RWPE1 (cell line): Measurements from ENCODE around the gene GLI2.

Experiments
- CTCF ChIA-PET: fragments of 350-600 bp; sonication (Branson Sonifier 250); formaldehyde crosslinking; extraction: SDS; loops from one replicate; lab custom pipeline; 2021; lab: Yijun Ruan, JAX
- POLR2A ChIA-PET: fragments of 400-600 bp; formaldehyde crosslinking; extraction: SDS; loops from one replicate; lab custom pipeline; 2020; ENCODE audit warnings: antibody characterized with exemption; ENCODE audit not compliant: low non-redundant PET; lab: Yijun Ruan, JAX
- DNase-seq: peaks from one replicate; pipeline ENCODE4 v3.0.0; 2012; ENCODE audit warnings: low spot score
- H3K27ac ChIP-seq: fragments of 450-650 bp; 2 replicates; pipeline ENCODE4 v1.5.1; 2017
- CTCF ChIP-seq: fragments of 450-650 bp; conservative IDR thresholded peaks from 2 replicates; pipeline ENCODE4 v1.5.1; 2017; ENCODE audit warnings: low read depth, mild to moderate bottlenecking

GLI2 gene

DNA sequence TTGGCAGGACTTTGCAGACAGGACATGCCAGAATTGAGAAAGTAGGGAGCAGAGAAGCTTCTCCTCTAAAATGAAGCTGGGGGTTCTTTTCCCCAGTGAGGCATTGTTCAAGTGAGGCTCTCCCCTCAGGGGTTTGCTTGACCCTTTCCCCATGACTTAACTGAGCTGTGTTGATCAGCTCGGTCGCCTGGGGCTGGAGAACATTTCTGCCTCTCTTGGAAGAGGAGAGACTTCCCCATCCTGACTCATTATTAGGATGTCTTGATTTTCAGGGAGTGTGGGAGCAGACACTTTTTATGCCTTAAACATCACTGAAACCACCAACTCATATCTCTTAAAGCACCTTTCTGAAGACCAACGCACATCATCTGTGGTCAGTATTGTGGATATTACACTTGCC lies 27.9 kb upstream of the GLI2 start:
- CTCF ChIA-PET = interaction anchor here (0.6 to 0.9 kb wide), 2 partner anchors 11 to 356 kb away, joined by 3 to 5 read pairs; no protein-coding TSS in a partner anchor

DNA sequence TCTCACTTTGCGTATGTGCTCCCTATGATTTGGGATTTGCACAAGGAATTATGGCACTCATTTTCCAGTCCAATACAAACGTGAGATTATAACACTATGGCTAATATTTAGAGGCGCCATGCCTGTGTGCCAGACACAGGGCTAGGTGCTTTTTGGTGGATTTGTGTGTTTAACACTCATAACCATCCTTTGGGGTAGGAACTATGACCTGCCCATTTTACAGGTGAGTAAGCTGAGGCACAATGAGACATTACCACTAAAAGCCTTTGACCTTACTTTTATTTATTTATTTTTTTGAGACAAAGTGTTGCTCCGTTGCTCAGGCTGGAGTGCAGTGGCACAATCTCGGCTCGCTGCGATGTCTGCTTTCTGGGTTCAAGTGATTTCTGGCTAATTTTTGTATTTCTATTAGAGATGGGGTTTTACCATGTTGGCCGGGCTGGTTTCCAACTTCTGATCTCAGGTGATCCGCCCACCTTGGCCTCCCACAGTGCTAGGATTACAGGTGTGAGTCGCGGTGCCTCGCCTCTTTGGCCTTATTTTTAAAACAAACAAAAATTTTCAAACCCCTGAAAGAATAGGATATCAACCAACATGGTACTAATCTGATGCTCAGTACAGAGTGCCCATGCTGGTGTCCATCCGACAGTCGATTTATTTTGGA lies 26.6 kb upstream of the GLI2 start:
- CTCF ChIA-PET = interaction anchor here (0.6 to 0.7 kb wide), 2 partner anchors 169 to 419 kb away, joined by 3 to 5 read pairs; no protein-coding TSS in a partner anchor

More for the DNA sequence above, 27.9 kb upstream of the GLI2 start:
- no peak for TF ChIP-seq CTCF
- DNase-seq = no peak
- H3K27ac ChIP-seq = no peak overlapping the region
- POLR2A ChIA-PET = no interaction called here

DNA sequence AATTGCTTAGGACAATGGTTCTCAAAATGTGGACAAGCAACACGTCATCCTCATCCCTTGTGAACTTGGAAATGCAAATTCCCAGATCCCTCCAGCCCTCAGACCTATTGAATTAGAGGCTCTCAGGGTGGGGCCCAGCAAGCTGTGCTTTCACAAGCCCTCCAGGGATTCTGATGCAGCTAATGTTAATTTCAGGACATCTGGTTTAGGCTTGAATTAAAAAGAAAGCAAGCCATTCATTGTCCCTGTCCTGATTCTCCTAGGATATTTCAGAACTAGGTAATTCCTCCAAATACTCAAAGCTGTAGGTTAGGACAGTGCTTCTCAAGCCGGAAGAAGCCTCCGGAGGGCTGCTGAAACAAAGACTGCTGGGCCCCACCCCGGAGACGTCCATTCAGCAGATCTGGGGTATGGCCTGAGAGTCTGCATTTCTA lies 26.0 kb upstream of the GLI2 start:
- POLR2A ChIA-PET = no interaction called here
- TF ChIP-seq CTCF = no peak
- DNase-seq = no peak
- no peak overlapping the region for H3K27ac ChIP-seq
- CTCF ChIA-PET = interaction anchor here (0.6 kb wide), 1 partner anchor 419 kb away, joined by 3 read pairs; no protein-coding TSS in a partner anchor

More for the DNA sequence above, 26.6 kb upstream of the GLI2 start:
- POLR2A ChIA-PET = no interaction called here
- TF ChIP-seq CTCF = no peak
- DNase-seq = no peak
- H3K27ac ChIP-seq = no peak overlapping the region

DNA sequence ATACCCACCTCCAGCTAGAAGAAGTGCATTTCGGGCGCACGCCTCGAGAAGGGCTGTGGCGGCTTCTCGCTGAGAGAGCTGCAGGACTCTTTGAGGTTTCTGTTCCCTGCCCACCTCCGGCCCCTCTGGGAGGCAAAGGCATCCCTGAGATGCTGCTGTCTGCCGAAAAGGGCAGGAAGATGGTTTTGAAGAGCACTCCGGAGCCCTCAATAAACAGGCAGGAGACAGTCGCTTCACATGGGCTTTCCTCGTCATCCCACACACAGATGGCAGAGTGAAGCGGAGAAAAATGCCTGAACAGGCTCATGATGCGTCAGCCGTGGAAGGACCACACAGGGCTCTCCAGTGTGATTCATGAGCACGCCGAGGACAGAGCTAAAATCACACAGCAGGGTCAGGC lies 25.4 kb upstream of the GLI2 start:
- no peak for TF ChIP-seq CTCF
- DNase-seq = no peak
- no peak overlapping the region for H3K27ac ChIP-seq
- ChIA-PET CTCF (interaction anchor here (0.6 to 0.9 kb wide), 3 partner anchors 360 to 450 kb away, joined by 3 to 5 read pairs (median 3); no protein-coding TSS in a partner anchor), POLR2A (no interaction called here)

DNA sequence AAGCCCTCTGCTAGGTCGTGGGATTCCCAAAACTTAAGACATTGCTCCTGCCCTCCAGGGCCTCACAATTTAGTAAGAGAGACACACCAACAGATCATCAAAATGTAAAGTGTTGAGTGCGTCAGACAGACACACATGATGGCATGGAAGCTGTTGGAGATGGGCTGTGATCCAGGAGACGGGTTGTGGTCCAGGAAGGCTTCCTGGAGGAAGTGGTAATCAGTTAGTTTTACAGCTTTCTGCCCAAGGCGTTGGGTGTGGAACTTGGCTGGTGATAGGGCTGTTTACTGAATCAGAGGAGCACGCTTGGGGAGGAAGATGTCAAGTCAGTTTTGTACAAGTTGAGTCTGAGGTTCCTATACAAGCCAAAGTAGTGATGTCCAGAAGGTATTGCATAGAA lies 24.0 kb upstream of the GLI2 start:
- no peak for TF ChIP-seq CTCF
- CTCF ChIA-PET = interaction anchor here (0.6 kb wide), 1 partner anchor 133 kb away, joined by 4 read pairs; no protein-coding TSS in a partner anchor

DNA sequence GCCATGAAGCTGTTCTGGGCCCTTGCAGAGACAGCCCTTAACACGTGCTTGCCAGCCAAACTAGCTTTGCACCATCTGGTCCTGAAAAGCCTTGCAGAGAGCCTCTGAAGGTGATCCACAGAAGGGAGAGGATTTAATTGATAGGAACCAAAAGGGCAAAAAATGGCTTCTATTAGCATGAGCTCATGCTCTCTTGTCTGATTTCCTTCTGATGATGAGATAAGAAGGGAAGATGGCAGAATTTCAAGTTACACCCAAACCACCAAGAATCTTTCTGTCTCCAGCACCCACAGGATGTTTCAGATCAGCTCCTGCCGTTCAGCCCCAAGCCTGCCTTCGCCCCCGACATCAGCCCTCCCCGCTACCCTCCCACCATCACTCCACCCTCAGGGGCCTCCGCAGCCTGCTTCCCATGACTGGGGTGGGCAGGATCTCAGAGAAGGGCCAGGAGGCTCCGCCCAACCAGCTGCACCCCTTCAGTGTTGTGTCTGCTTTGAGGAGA lies 23.4 kb upstream of the GLI2 start:
- ChIA-PET POLR2A (interaction anchor here (0.6 kb wide), 1 partner anchor 163 kb away, joined by 3 read pairs; no protein-coding TSS in a partner anchor), CTCF (interaction anchor here (0.5 to 0.6 kb wide), 2 partner anchors 133 to 673 kb away, joined by 3 to 4 read pairs; no protein-coding TSS in a partner anchor)
- TF ChIP-seq CTCF = no peak
- DNase-seq = no peak
- H3K27ac ChIP-seq = no peak overlapping the region

More for the DNA sequence above, 24.0 kb upstream of the GLI2 start:
- DNase-seq = no peak
- no peak overlapping the region for H3K27ac ChIP-seq
- POLR2A ChIA-PET = interaction anchor here (0.6 kb wide), 1 partner anchor 163 kb away, joined by 3 read pairs; no protein-coding TSS in a partner anchor
